NT2/D1 (cell line): ENCODE results near the gene UGT2B17.
"Not testable (repeated sequence)": the region's sequence is repeated elsewhere in the genome, so short reads cannot be mapped to it uniquely, and the experiment has no call there.

Experiments used
- SUZ12 ChIP-seq: IDR thresholded peaks from 2 replicates; pipeline ENCODE4 v1.6.1; 2011; ENCODE audit not compliant: insufficient read length, insufficient read depth; ENCODE audit errors: extremely low read depth
- YY1 ChIP-seq: IDR thresholded peaks from 2 replicates; pipeline ENCODE4 v1.6.1; 2011; ENCODE audit not compliant: insufficient read length, insufficient read depth
- ZNF274 ChIP-seq: IDR thresholded peaks from 2 replicates; pipeline ENCODE4 v1.6.1; 2011; ENCODE audit warnings: mild to moderate bottlenecking, low read depth, low read length

- not testable (repeated sequence) for TF ChIP-seq ZNF274, YY1, SUZ12
Measured at GRCh38 chr4:68566364-68566763, 9.8 kb downstream of the UGT2B17 start.
